Spleen (tissue), 11 donors: ENCODE results near the gene PVR. TPM values are rescaled to one million over a fixed set of nuclear protein-coding genes. Genes with fewer than 3 reads are reported as not detected.

ENCODE experiments used
- DNase-seq: peaks from one replicate; pipeline ENCODE4 v3.0.0-alpha.2; 2020
- H3K27ac ChIP-seq, 8 donors: fragments of 200-600 bp; sonication (generic) in 7 of 8; 1 replicate in 4 of 8; 2 replicates in 4 of 8; pipeline versions ENCODE4 v1.5.0 to v1.8.0; 2016 to 2021; ENCODE audit warnings: inconsistent platforms in 4 of 8, mild to moderate bottlenecking in 4 of 8, moderate library complexity in 1 of 8
- H3K27me3 ChIP-seq, 7 donors: fragments of 200-600 bp; sonication (generic) in 6 of 7; replicated peaks in 1 of 7; 1 replicate in 4 of 7; 2 replicates in 3 of 7; pipeline versions ENCODE4 v1.5.0 to v1.8.0; 2016 to 2021; ENCODE audit warnings: inconsistent platforms in 3 of 7, mild to moderate bottlenecking in 1 of 7
- H3K36me3 ChIP-seq, 6 donors: fragments of 200-600 bp; sonication (generic) in 5 of 6; 1 replicate in 4 of 6; 2 replicates in 2 of 6; pipeline versions ENCODE4 v1.5.0 to v1.8.0; 2016 to 2021; ENCODE audit warnings: inconsistent platforms in 2 of 6
- H3K4me1 ChIP-seq, 6 donors: fragments of 200-600 bp; sonication (generic) in 5 of 6; 1 replicate in 3 of 6; 2 replicates in 3 of 6; pipeline versions ENCODE4 v1.5.0 to v1.8.0; 2016 to 2021; ENCODE audit warnings: inconsistent platforms in 3 of 6
- H3K4me3 ChIP-seq, 8 donors: fragments of 200-600 bp; sonication (generic) in 7 of 8; 1 replicate in 4 of 8; 2 replicates in 4 of 8; pipeline versions ENCODE4 v1.5.0 to v1.8.0; 2016 to 2021; ENCODE audit warnings: inconsistent platforms in 4 of 8, mild to moderate bottlenecking in 4 of 8, moderate library complexity in 2 of 8
- H3K9me3 ChIP-seq, 8 donors: fragments of 200-600 bp; sonication (generic) in 7 of 8; 1 replicate in 4 of 8; 2 replicates in 4 of 8; pipeline versions ENCODE4 v1.5.0 to v1.8.0; 2016 to 2021; ENCODE audit warnings: inconsistent platforms in 4 of 8
- CTCF ChIP-seq, 11 experiments: fragments of 200-600 bp in 7 of 11; fragments of 450-650 bp in 4 of 11; sonication (generic) in 4 of 11; IDR thresholded peaks in 8 of 11; conservative IDR thresholded peaks in 3 of 11; 1 replicate in 7 of 11; 2 replicates in 4 of 11; pipeline versions ENCODE4 v1.4.0 to v1.8.0; 2016 to 2021; ENCODE audit warnings: antibody characterized with exemption in 11 of 11, inconsistent platforms in 4 of 11, mild to moderate bottlenecking in 1 of 11
- POLR2A ChIP-seq, 3 donors: fragments of 450-650 bp; IDR thresholded peaks; one replicate each; pipeline ENCODE4 v1.5.1; 2017; ENCODE audit warnings: antibody characterized with exemption in 3 of 3, mild to moderate bottlenecking in 1 of 3
- POLR2AphosphoS5 ChIP-seq, 3 donors: sonication (generic); formaldehyde crosslinking; IDR thresholded peaks; one replicate each; pipeline ENCODE4 v1.5.1; 2017; ENCODE audit warnings: antibody characterized with exemption in 3 of 3
- WGBS, 5 donors: extraction: QIAGEN DNeasy Blood & Tissue Kit in 3 of 5; methylation state at CpG; one replicate each; pipeline versions ENCODE4 v1.1.5 to v1.1.7; 2013 to 2018; 5-methylcytosine and 5-hydroxymethylcytosine counted together
- intact Hi-C: fragments of 100-400 bp; cut with DNase I; formaldehyde crosslinking; loops from one replicate; pipeline ENCODE4 v1.15.0; 2023; ENCODE audit warnings: low total_unique reads
- polyA plus RNA-seq, 3 donors: library from polyadenylated mRNA; stranded (reverse); fragments of 200-250 nt; gene quantifications; one replicate each; pipeline ENCODE4 v1.2.1, GENCODE V29; 2013
- total RNA-seq, 7 donors: library from RNA; depleted of rRNA in 3 of 7; stranded (reverse); fragments of >200 nt in 3 of 7; fragmentation: NEBNext Ultra II Directional in 4 of 7; extraction: Animal tissue kit (Norgen Biotek cat#: 25700) in 4 of 7; gene quantifications; one replicate each; pipeline versions ENCODE4 v1.1.0 to v1.2.1, GENCODE V29; 2016 to 2021
- donor health status: healthy with polysubstance abuse.
- donor health status: DM: no; HTN: no; CAD: no; lungs with moderate emphysema.
- donor health status: DM: no; HTN: no; CAD: no.
- donor health status: Bipolar disorder and iron deficiency.
- donor health status: healthy.
- donor health status: DM: no; HTN: no; CAD: no.
- donor health status: DM: yes; HTN: yes; CAD: no.

PVR gene
- total and polyA plus RNA-seq, 10 donors = 2.0 to 18.4 (median 12.8) TPM

- H3K36me3 ChIP-seq = no peaks in the 10 kb centered on the region
- no peak overlapping the region for H3K27ac ChIP-seq
- 53 to 81% (median 70%) methylated on average over 3 of the region's 3 CpGs for WGBS, 5 donors
- H3K4me1 ChIP-seq = peaks cover 0 to 45% (median 20%) of the 10 kb centered on the region in 6 donors
- H3K4me3 ChIP-seq = no peak overlapping the region
- TF ChIP-seq POLR2A (IDR thresholded peaks at IDR 0.05) = no peak
- TF ChIP-seq CTCF (IDR thresholded peaks at IDR 0.05 in 8 of 11, conservative IDR thresholded peaks at IDR 0.05 in 3 of 11) = no peak
- no peak for TF ChIP-seq POLR2AphosphoS5 (IDR thresholded peaks at IDR 0.05)
- intact Hi-C loops = no loop called here
- DNase-seq = no peak
- peaks cover 0 to 23% (median 9%) of the 10 kb centered on the region in 7 donors for H3K27me3 ChIP-seq
- no peaks in the 10 kb centered on the region for H3K9me3 ChIP-seq
Observed at GRCh38 chr19:44640518-44640917, 3.2 kb upstream of the PVR start.

- TF ChIP-seq POLR2A (IDR thresholded peaks at IDR 0.05) (no peak), POLR2AphosphoS5 (IDR thresholded peaks at IDR 0.05) (no peak), CTCF (IDR thresholded peaks at IDR 0.05 in 8 of 11, conservative IDR thresholded peaks at IDR 0.05 in 3 of 11) (no peak)
- intact Hi-C loops = no loop called here
- no peaks in the 10 kb centered on the region for H3K36me3 ChIP-seq
Observed at GRCh38 chr19:44641501-44642265, 2.0 kb upstream of the PVR start.

DNA sequence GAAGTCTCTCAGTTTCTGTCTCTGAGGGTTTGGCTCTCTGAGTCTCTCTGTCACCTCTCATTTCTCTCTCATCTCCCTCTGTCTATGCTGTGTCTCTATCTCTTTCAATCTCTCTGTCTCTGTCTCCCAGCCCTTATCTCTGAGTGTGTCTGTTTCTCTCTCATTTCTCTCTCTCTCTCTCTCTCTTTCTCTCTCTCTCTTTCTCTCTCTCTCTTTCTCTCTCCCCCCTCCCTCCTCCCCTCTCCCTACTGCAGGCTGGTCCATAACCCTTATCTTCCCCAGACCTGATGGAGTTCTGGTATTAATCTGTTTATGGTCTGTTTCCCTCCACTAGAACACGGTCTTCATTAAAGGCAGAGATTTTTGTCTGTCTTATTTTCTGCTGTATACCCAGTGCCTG is 1.3 kb upstream of the PVR start:
- peaks cover 0 to 32% (median 9%) of the 10 kb centered on the region in 7 donors for H3K27me3 ChIP-seq
- no peak overlapping the region for H3K4me3 ChIP-seq
- no peaks in the 10 kb centered on the region for H3K9me3 ChIP-seq
- intact Hi-C loops = no loop called here
- H3K4me1 ChIP-seq = peaks cover 0 to 47% (median 20%) of the 10 kb centered on the region in 6 donors
- peaks cover 0 to 4% (median 0%) of the 10 kb centered on the region in 6 donors for H3K36me3 ChIP-seq
- 38 to 71% (median 51%) methylated on average over 1 of the region's 1 CpG for WGBS, 5 donors
- no peak overlapping the region for H3K27ac ChIP-seq
- TF ChIP-seq POLR2AphosphoS5 (IDR thresholded peaks at IDR 0.05) = no peak
- no peak for TF ChIP-seq CTCF (IDR thresholded peaks at IDR 0.05 in 8 of 11, conservative IDR thresholded peaks at IDR 0.05 in 3 of 11)
- TF ChIP-seq POLR2A (IDR thresholded peaks at IDR 0.05) = no peak
- no peak for DNase-seq

More at GRCh38 chr19:44641501-44642265, 2.0 kb upstream of the PVR start:
- WGBS, 5 donors = 83 to 88% (median 86%) methylated on average over 9 of the region's 9 CpGs
- no peak overlapping the region for H3K4me3 ChIP-seq
- peaks cover 0 to 32% (median 9%) of the 10 kb centered on the region in 7 donors for H3K27me3 ChIP-seq
- H3K4me1 ChIP-seq = peaks cover 0 to 44% (median 18%) of the 10 kb centered on the region in 6 donors
- H3K9me3 ChIP-seq = no peaks in the 10 kb centered on the region
- no peak for DNase-seq
- H3K27ac ChIP-seq = no peak overlapping the region

DNA sequence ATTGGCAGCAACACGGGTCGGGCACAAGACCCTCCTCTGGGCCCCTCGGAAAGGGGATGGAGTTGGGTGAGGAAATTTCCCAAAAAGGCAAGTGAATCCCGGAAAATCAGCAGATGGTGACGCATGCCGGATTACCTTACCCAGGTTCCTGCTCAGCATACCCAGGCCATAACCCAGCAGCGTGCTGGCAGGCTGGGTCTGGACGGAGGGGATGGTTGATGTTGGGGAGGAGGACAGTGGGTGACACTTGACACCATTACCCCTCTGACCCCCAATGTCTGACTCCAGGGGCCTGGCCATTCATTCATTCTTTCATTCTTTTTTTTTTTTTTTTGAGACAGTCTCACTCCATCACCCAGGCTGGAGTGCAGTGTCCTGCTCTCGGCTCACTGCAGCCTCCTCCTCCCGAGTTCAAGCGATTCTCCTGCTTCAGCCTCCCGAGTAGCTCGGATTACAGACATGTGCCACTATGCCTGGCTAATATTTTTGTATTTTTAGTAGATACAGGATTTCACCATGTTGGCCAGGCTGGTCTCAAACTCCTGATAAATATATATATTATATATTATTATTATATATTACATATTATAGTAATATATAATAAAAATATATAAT is 799 bp downstream of the PVR start:
- H3K27me3 ChIP-seq = peaks cover 0 to 32% (median 9%) of the 10 kb centered on the region in 7 donors
- no peak for TF ChIP-seq POLR2A (IDR thresholded peaks at IDR 0.05)
- no peak for TF ChIP-seq POLR2AphosphoS5 (IDR thresholded peaks at IDR 0.05)
- TF ChIP-seq CTCF (IDR thresholded peaks at IDR 0.05 in 8 of 11, conservative IDR thresholded peaks at IDR 0.05 in 3 of 11) = no peak
- peak; percentile 27 for DNase-seq
- H3K27ac ChIP-seq = peak overlapping the region in 7 of 8 donors; percentile 68 to 83 (median 78)
- no peaks in the 10 kb centered on the region for H3K9me3 ChIP-seq
- peaks cover 0 to 12% (median 0%) of the 10 kb centered on the region in 6 donors for H3K36me3 ChIP-seq
- H3K4me1 ChIP-seq = peaks cover 0 to 59% (median 27%) of the 10 kb centered on the region in 6 donors
- peak overlapping the region; percentile 50 to 82 (median 58) for H3K4me3 ChIP-seq
- WGBS, 5 donors = 10 to 18% (median 15%) methylated on average over 13 of the region's 13 CpGs
- intact Hi-C loops = no loop called here
